Suprapubic skin (tissue), 4 donors: ENCODE measurements around the gene RHOB. TPM values are rescaled to one million over a fixed set of nuclear protein-coding genes. Genes with fewer than 3 reads are reported as not detected.
A peak's percentile ranks its signal among the peaks of the same experiment; 100 is the strongest.

Source experiments
- DNase-seq, 2 donors: peaks; one replicate each; pipeline ENCODE4 v3.0.0-alpha.2; 2019; ENCODE audit warnings: low spot score in 2 of 2
- H3K27ac ChIP-seq: fragments of 200-600 bp; sonication (generic); one replicate; pipeline ENCODE4 v1.5.1; 2019
- H3K27me3 ChIP-seq: fragments of 200-600 bp; sonication (generic); one replicate; pipeline ENCODE4 v1.5.1; 2019
- H3K36me3 ChIP-seq: fragments of 200-600 bp; sonication (generic); one replicate; pipeline ENCODE4 v1.5.1; 2019
- H3K4me1 ChIP-seq: fragments of 200-600 bp; sonication (generic); one replicate; pipeline ENCODE4 v1.5.1; 2019
- H3K4me3 ChIP-seq: fragments of 200-600 bp; sonication (generic); one replicate; pipeline ENCODE4 v1.5.1; 2019; ENCODE audit warnings: mild to moderate bottlenecking
- H3K9me3 ChIP-seq: fragments of 200-600 bp; sonication (generic); one replicate; pipeline ENCODE4 v1.5.1; 2019
- CTCF ChIP-seq, 2 donors: fragments of 200-600 bp in 1 of 2; fragments of 450-650 bp in 1 of 2; sonication (generic) in 1 of 2; IDR thresholded peaks; one replicate each; pipeline ENCODE4 v1.5.1; 2016 to 2019; ENCODE audit warnings: antibody characterized with exemption in 2 of 2, mild to moderate bottlenecking in 1 of 2, moderate library complexity in 1 of 2
- EP300 ChIP-seq: sonication (generic); formaldehyde crosslinking; IDR thresholded peaks from one replicate; pipeline ENCODE4 v1.6.1; 2017; ENCODE audit warnings: antibody characterized with exemption
- POLR2A ChIP-seq, 2 donors: fragments of 450-650 bp; IDR thresholded peaks; one replicate each; pipeline ENCODE4 v1.6.1; 2017; ENCODE audit warnings: antibody characterized with exemption in 2 of 2, mild to moderate bottlenecking in 2 of 2, moderate library complexity in 2 of 2
- POLR2AphosphoS5 ChIP-seq, 3 donors: sonication (generic); formaldehyde crosslinking; IDR thresholded peaks; one replicate each; pipeline ENCODE4 v1.6.1; 2017; ENCODE audit warnings: antibody characterized with exemption in 3 of 3
- WGBS: methylation state at CpG from one replicate; pipeline ENCODE4 v1.1.5; 2018; 5-methylcytosine and 5-hydroxymethylcytosine counted together
- total RNA-seq, 4 donors: library from RNA; depleted of rRNA; stranded (reverse); fragments of >200 nt; gene quantifications; one replicate each; pipeline ENCODE4 v1.1.0, GENCODE V29; 2016

The RHOB gene
- total RNA-seq, 4 donors from 2014 or later: 404 to 719 (median 568) TPM

GRCh38 chr2:20481798-20482405 lies 35.0 kb downstream of the RHOB start:
- H3K4me1 ChIP-seq: peaks cover 54% of the 10 kb centered on the region
- H3K9me3 ChIP-seq: no peaks in the 10 kb centered on the region
- no peaks in the 10 kb centered on the region for H3K27me3 ChIP-seq
- H3K36me3 ChIP-seq: no peaks in the 10 kb centered on the region
- TF ChIP-seq POLR2AphosphoS5 (IDR thresholded peaks at IDR 0.05): no peak
- no peak for TF ChIP-seq POLR2A (IDR thresholded peaks at IDR 0.05)
- no peak for TF ChIP-seq EP300
- TF ChIP-seq CTCF (IDR thresholded peaks at IDR 0.05): no peak
- H3K4me3 ChIP-seq: no peak overlapping the region
- H3K27ac ChIP-seq: peak overlapping the region; percentile 92
- 77% methylated on average over 5 of the region's 5 CpGs for WGBS
- peak in 1 of 2 donors; percentile 70 for DNase-seq

- no peaks in the 10 kb centered on the region for H3K9me3 ChIP-seq
- no peak for DNase-seq
- no peak overlapping the region for H3K4me3 ChIP-seq
- TF ChIP-seq EP300 (no peak), POLR2A (IDR thresholded peaks at IDR 0.05) (no peak)
- no peaks in the 10 kb centered on the region for H3K36me3 ChIP-seq
- H3K4me1 ChIP-seq: peaks cover 62% of the 10 kb centered on the region
- 55% methylated on average over 3 of the region's 3 CpGs for WGBS
- H3K27ac ChIP-seq: peak overlapping the region; percentile 92
- no peaks in the 10 kb centered on the region for H3K27me3 ChIP-seq
Measured at GRCh38 chr2:20482725-20483124, 35.9 kb downstream of the RHOB start.

- WGBS: 57% methylated on average over 7 of the region's 7 CpGs
- DNase-seq: peak; percentile 90 to 92
- TF ChIP-seq POLR2AphosphoS5 (IDR thresholded peaks at IDR 0.05): peak in 2 of 3 donors; percentile 75 to 99
- peak in 1 of 2 donors; percentile 14 for TF ChIP-seq POLR2A (IDR thresholded peaks at IDR 0.05)
- TF ChIP-seq EP300: no peak
- Histone ChIP-seq H3K4me1 (peaks cover 69% of the 10 kb centered on the region), H3K27me3 (no peaks in the 10 kb centered on the region), H3K36me3 (no peaks in the 10 kb centered on the region), H3K4me3 (no peak overlapping the region), H3K27ac (peak overlapping the region; percentile 92), H3K9me3 (no peaks in the 10 kb centered on the region)
Measured at GRCh38 chr2:20483194-20483895, 36.5 kb downstream of the RHOB start.

- no peaks in the 10 kb centered on the region for H3K36me3 ChIP-seq
- no peaks in the 10 kb centered on the region for H3K9me3 ChIP-seq
- TF ChIP-seq POLR2A (IDR thresholded peaks at IDR 0.05): no peak
- no peak for TF ChIP-seq EP300
- TF ChIP-seq POLR2AphosphoS5 (IDR thresholded peaks at IDR 0.05): no peak
- no peak for TF ChIP-seq CTCF (IDR thresholded peaks at IDR 0.05)
- DNase-seq: peak; percentile 62 to 69
- H3K27me3 ChIP-seq: no peaks in the 10 kb centered on the region
- WGBS: 90% methylated on average over 6 of the region's 6 CpGs
- H3K4me1 ChIP-seq: peaks cover 75% of the 10 kb centered on the region
- peak overlapping the region; percentile 92 for H3K27ac ChIP-seq
- H3K4me3 ChIP-seq: no peak overlapping the region
Measured at GRCh38 chr2:20484034-20484617, 37.3 kb downstream of the RHOB start.

- Histone ChIP-seq H3K27ac (peak overlapping the region; percentile 92), H3K4me3 (no peak overlapping the region), H3K27me3 (no peaks in the 10 kb centered on the region), H3K9me3 (no peaks in the 10 kb centered on the region), H3K36me3 (no peaks in the 10 kb centered on the region), H3K4me1 (peaks cover 82% of the 10 kb centered on the region)
- TF ChIP-seq EP300: no peak
- TF ChIP-seq POLR2AphosphoS5 (IDR thresholded peaks at IDR 0.05): no peak
- no peak for TF ChIP-seq CTCF (IDR thresholded peaks at IDR 0.05)
- no peak for TF ChIP-seq POLR2A (IDR thresholded peaks at IDR 0.05)
- 93% methylated on average over 7 of the region's 8 CpGs for WGBS
- peak; percentile 33 to 66 for DNase-seq
Measured at GRCh38 chr2:20484810-20485611, 38.1 kb downstream of the RHOB start.
